MM.1S (cell line): ENCODE results near the gene CXCL5.

ENCODE experiments used
- DNase-seq: peaks from one replicate; pipeline ENCODE4 v3.0.0-alpha.2; 2015
- H2AFZ ChIP-seq: fragments of 300-600 bp; sonication (generic); 2 replicates; pipeline ENCODE4 v1.6.0; 2016; ENCODE audit warnings: antibody characterized with exemption, low read length
- H3F3A ChIP-seq: fragments of 300-600 bp; sonication (generic); 2 replicates; pipeline ENCODE4 v1.6.1; 2016; ENCODE audit warnings: mild to moderate bottlenecking, antibody characterized with exemption, low read length, moderate library complexity, mixed read lengths; ENCODE audit not compliant: insufficient read depth
- H3K27ac ChIP-seq: fragments of 300-600 bp; sonication (generic); 2 replicates; pipeline ENCODE4 v1.5.1; 2016; ENCODE audit warnings: mild to moderate bottlenecking, low read length
- H3K27me3 ChIP-seq: fragments of 300-600 bp; sonication (generic); replicated peaks from 2 replicates; pipeline ENCODE4 v1.6.0; 2016; ENCODE audit warnings: low read length; ENCODE audit not compliant: insufficient read depth
- H3K36me3 ChIP-seq: fragments of 300-600 bp; sonication (generic); replicated peaks from 2 replicates; pipeline ENCODE4 v1.6.1; 2016; ENCODE audit warnings: mild to moderate bottlenecking, low read length, mixed read lengths; ENCODE audit not compliant: insufficient read depth
- H3K4me1 ChIP-seq: fragments of 300-600 bp; sonication (generic); 2 replicates; pipeline ENCODE4 v1.6.1; 2016; ENCODE audit warnings: low read length, mixed read lengths
- H3K4me2 ChIP-seq: fragments of 300-600 bp; sonication (generic); 2 replicates; pipeline ENCODE4 v1.6.0; 2016; ENCODE audit warnings: low read depth, low read length
- H3K4me3 ChIP-seq: fragments of 300-600 bp; sonication (generic); 2 replicates; pipeline ENCODE4 v1.5.1; 2016; ENCODE audit warnings: low read length, mixed read lengths
- H3K79me2 ChIP-seq: fragments of 300-600 bp; sonication (generic); 2 replicates; pipeline ENCODE4 v1.6.1; 2016; ENCODE audit warnings: mixed run types, low read length, mixed read lengths
- H3K9ac ChIP-seq: fragments of 300-600 bp; sonication (generic); 2 replicates; pipeline ENCODE4 v1.6.1; 2016; ENCODE audit warnings: low read length, mixed read lengths
- H3K9me2 ChIP-seq: fragments of 300-600 bp; sonication (generic); replicated peaks from 2 replicates; pipeline ENCODE4 v1.6.1; 2016; ENCODE audit warnings: mild to moderate bottlenecking, low read length, mixed read lengths; ENCODE audit not compliant: insufficient read depth
- H3K9me3 ChIP-seq: fragments of 300-600 bp; sonication (generic); replicated peaks from 2 replicates; pipeline ENCODE4 v1.6.1; 2016; ENCODE audit warnings: mild to moderate bottlenecking, low read length, mixed read lengths; ENCODE audit not compliant: insufficient read depth
- H4K20me1 ChIP-seq: fragments of 300-600 bp; sonication (generic); 2 replicates; pipeline ENCODE4 v1.6.1; 2016; ENCODE audit warnings: mild to moderate bottlenecking, low read length, moderate library complexity, mixed read lengths; ENCODE audit not compliant: insufficient read depth
- CTCF ChIP-seq: fragments of 300-600 bp; sonication (generic); IDR thresholded peaks from 2 replicates; pipeline ENCODE4 v1.5.1; 2016; ENCODE audit warnings: antibody characterized with exemption, low read length, mixed read lengths
- EZH2 ChIP-seq: fragments of 300-600 bp; sonication (generic); optimal IDR thresholded peaks from 2 replicates; pipeline ENCODE3; 2017; ENCODE audit warnings: low read depth, mild to moderate bottlenecking, antibody characterized with exemption, low read length, mixed read lengths
- EZH2phosphoT487 ChIP-seq: fragments of 300-600 bp; sonication (generic); IDR thresholded peaks from 2 replicates; pipeline ENCODE4 v1.6.1; 2018; ENCODE audit warnings: antibody characterized with exemption, low read length

Gene CXCL5

GRCh38 chr4:73947239-73947985, 51.1 kb downstream of the CXCL5 start:
- DNase-seq: no peak
- no peak overlapping the region for H3K27ac ChIP-seq
- no peaks in the 10 kb centered on the region for H3K27me3 ChIP-seq
- no peak overlapping the region for H2AFZ ChIP-seq
- no peaks in the 10 kb centered on the region for H3K9me2 ChIP-seq
- no peaks in the 10 kb centered on the region for H4K20me1 ChIP-seq
- H3K4me1 ChIP-seq: no peaks in the 10 kb centered on the region
- no peak overlapping the region for H3K9ac ChIP-seq
- no peaks in the 10 kb centered on the region for H3K9me3 ChIP-seq
- no peaks in the 10 kb centered on the region for H3K36me3 ChIP-seq
- H3K79me2 ChIP-seq: no peaks in the 10 kb centered on the region
- TF ChIP-seq EZH2 (no peak), CTCF (no peak), EZH2phosphoT487 (no peak)
- H3K4me3 ChIP-seq: no peak overlapping the region
- H3K4me2 ChIP-seq: no peak overlapping the region
- no peaks in the 10 kb centered on the region for H3F3A ChIP-seq

GRCh38 chr4:73945674-73946449, 52.6 kb downstream of the CXCL5 start:
- Histone ChIP-seq H3K4me2 (no peak overlapping the region), H3F3A (no peaks in the 10 kb centered on the region), H4K20me1 (no peaks in the 10 kb centered on the region), H2AFZ (no peak overlapping the region), H3K79me2 (no peaks in the 10 kb centered on the region), H3K4me3 (no peak overlapping the region), H3K9me2 (no peaks in the 10 kb centered on the region), H3K27me3 (no peaks in the 10 kb centered on the region), H3K9ac (no peak overlapping the region), H3K36me3 (no peaks in the 10 kb centered on the region), H3K9me3 (no peaks in the 10 kb centered on the region), H3K4me1 (no peaks in the 10 kb centered on the region), H3K27ac (no peak overlapping the region)
- DNase-seq: no peak
- no peak for TF ChIP-seq EZH2
- TF ChIP-seq EZH2phosphoT487: no peak
- no peak for TF ChIP-seq CTCF
